ENCODE data around the gene PDLIM5. TPM values are rescaled to one million over a fixed set of nuclear protein-coding genes. Genes with fewer than 3 reads are reported as not detected.

Gene PDLIM5
- total RNA-seq, 1 experiment from 2014 or later: 58.0 TPM

DNA sequence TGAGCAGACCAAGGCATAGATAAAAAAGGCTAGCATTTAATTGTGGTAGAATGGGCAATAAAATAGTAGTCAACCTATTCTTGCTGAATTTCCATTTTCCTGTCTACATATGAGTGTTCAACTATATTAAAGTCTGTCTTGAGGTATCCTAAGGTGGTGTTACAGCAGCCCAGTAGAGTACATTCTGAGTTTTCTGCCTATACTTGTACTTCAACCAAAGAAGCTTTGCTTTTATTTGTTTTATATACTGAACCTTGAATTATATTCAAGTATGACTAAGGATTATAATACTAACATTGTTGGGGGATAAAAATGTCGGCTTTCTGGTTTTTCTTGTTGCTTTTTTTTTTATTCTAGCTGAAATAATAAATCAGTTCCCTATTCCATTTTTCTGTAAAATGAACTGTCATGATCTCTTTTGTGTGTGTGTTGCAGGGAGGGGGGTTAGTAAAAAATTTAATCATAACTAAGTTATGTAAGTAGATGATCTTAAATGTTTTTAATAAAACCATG lies 106.7 kb downstream of the PDLIM5 start:
- Histone ChIP-seq H4K8ac (replicated peaks; ENCODE audit: insufficient read length, low read depth, low read length) (no peak overlapping the region), H3K4me2 (ENCODE audit: insufficient read depth, insufficient read length, low read length) (no peak overlapping the region), H4K91ac (ENCODE audit: insufficient read length, low read depth, low read length) (no peak overlapping the region), H2BK5ac (ENCODE audit: insufficient read length, low read length) (no peak overlapping the region), H2BK120ac (ENCODE audit: low read depth, low read length, poor library complexity, severe bottlenecking) (no peak overlapping the region), H3T11ph (ENCODE audit: low read length) (no peak overlapping the region), H3K56ac (ENCODE audit: insufficient read length, low read depth, low read length) (no peak overlapping the region), H4K20me1 (ENCODE audit: control insufficient read depth, insufficient read depth, insufficient read length) (no peaks in the 10 kb centered on the region), H3K23ac (ENCODE audit: insufficient read length, low read depth, low read length) (no peak overlapping the region), H3K27ac (ENCODE audit: insufficient read length, low read depth, low read length) (no peak overlapping the region), H3K79me1 (ENCODE audit: insufficient read depth, low read depth, low read length, poor library complexity, severe bottlenecking) (no peaks in the 10 kb centered on the region), H3K79me2 (ENCODE audit: insufficient read depth, low read length) (no peaks in the 10 kb centered on the region), H3K23me2 (ENCODE audit: insufficient read length, low read depth, low read length, poor library complexity, severe bottlenecking) (no peaks in the 10 kb centered on the region), H3K14ac (ENCODE audit: insufficient read depth, low read length) (no peak overlapping the region), H3K9me3 (ENCODE audit: control insufficient read depth, low read depth, low read length) (no peaks in the 10 kb centered on the region), H2AFZ (ENCODE audit: low read length) (no peak overlapping the region), H3K18ac (ENCODE audit: insufficient read length, low read depth, low read length) (no peak overlapping the region), H3K4ac (ENCODE audit: low read depth, low read length) (no peak overlapping the region), H2BK15ac (ENCODE audit: low read depth, low read length) (no peak overlapping the region), H3K9ac (ENCODE audit: extremely low read depth, insufficient read length, low read length) (no peak overlapping the region), H3K4me1 (ENCODE audit: insufficient read depth, low read length) (no peaks in the 10 kb centered on the region), H3K27me3 (ENCODE audit: insufficient read depth, low read length) (no peaks in the 10 kb centered on the region), H2BK12ac (ENCODE audit: insufficient read length, low read depth, low read length) (no peak overlapping the region), H2AK5ac (ENCODE audit: insufficient read length, low read length) (no peak overlapping the region), H4K5ac (ENCODE audit: insufficient read length, low read depth, low read length) (no peak overlapping the region), H2BK20ac (ENCODE audit: low read depth, low read length, poor library complexity, severe bottlenecking) (no peak overlapping the region)
- Mint-ChIP-seq H3K27me3 (ENCODE audit: low read depth) (no peaks in the 10 kb centered on the region), H3K4me1 (no peaks in the 10 kb centered on the region; a peak in 1 of 4 replicates), H3K27ac (peak overlapping the region in 1 of 3 experiments; percentile 64; a peak in 2 of 7 replicates), H3K9me3 (peaks cover 0 to 2% of the 10 kb centered on the region in 2 experiments; a peak in 4 of 5 replicates), H3K36me3 (ENCODE audit: insufficient read depth in 1 of 3, low read depth in 3 of 3) (peaks cover 2 to 6% (median 4%) of the 10 kb centered on the region in 3 experiments; a peak in 2 of 7 replicates), H3K4me3 (no peak overlapping the region)
- no peak for DNase-seq
- TF ChIP-seq, protein P1, sequence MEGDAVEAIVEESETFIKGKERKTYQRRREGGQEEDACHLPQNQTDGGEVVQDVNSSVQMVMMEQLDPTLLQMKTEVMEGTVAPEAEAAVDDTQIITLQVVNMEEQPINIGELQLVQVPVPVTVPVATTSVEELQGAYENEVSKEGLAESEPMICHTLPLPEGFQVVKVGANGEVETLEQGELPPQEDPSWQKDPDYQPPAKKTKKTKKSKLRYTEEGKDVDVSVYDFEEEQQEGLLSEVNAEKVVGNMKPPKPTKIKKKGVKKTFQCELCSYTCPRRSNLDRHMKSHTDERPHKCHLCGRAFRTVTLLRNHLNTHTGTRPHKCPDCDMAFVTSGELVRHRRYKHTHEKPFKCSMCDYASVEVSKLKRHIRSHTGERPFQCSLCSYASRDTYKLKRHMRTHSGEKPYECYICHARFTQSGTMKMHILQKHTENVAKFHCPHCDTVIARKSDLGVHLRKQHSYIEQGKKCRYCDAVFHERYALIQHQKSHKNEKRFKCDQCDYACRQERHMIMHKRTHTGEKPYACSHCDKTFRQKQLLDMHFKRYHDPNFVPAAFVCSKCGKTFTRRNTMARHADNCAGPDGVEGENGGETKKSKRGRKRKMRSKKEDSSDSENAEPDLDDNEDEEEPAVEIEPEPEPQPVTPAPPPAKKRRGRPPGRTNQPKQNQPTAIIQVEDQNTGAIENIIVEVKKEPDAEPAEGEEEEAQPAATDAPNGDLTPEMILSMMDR (conservative IDR thresholded peaks at IDR 0.05): no peak
- WGBS (ENCODE audit: extremely low coverage, insufficient read length, low lambda C conversion rate): no CpG with 5 or more reads among the region's 1 CpG

Measured in H9 (cell line).